Body of pancreas (tissue), 4 donors: ENCODE data around the gene DBNDD2. TPM values are rescaled to one million over a fixed set of nuclear protein-coding genes. Genes with fewer than 3 reads are reported as not detected.

Experiments used
- ATAC-seq: fragments of 150-250 bp; one replicate; pipeline ENCODE4 v1.9.1; 2016
- DNase-seq, 4 donors: peaks; one replicate each; pipeline ENCODE4 v3.0.0-alpha.2; 2019
- H3K27ac ChIP-seq, 4 donors: fragments of 200-600 bp; sonication (generic); 1 replicate in 3 of 4; 2 replicates in 1 of 4; pipeline versions ENCODE4 v1.5.1 to v1.6.1; 2016 to 2019; ENCODE audit warnings: mild to moderate bottlenecking in 1 of 4, mixed read lengths in 1 of 4, moderate library complexity in 1 of 4
- H3K27me3 ChIP-seq, 2 donors: fragments of 200-600 bp; sonication (generic); one replicate each; pipeline ENCODE4 v1.6.0; 2016; ENCODE audit warnings: mild to moderate bottlenecking in 1 of 2
- H3K36me3 ChIP-seq, 2 donors: fragments of 200-600 bp; sonication (generic); replicated peaks in 1 of 2; 2 replicates each; pipeline ENCODE4 v1.5.1; 2016; ENCODE audit warnings: low read depth in 2 of 2; ENCODE audit not compliant: insufficient read depth in 1 of 2
- H3K4me1 ChIP-seq: fragments of 200-600 bp; sonication (generic); one replicate; pipeline ENCODE4 v1.6.0; 2016
- H3K4me3 ChIP-seq, 2 donors: fragments of 200-600 bp; sonication (generic); 1 replicate in 1 of 2; 2 replicates in 1 of 2; pipeline ENCODE4 v1.5.1; 2016 to 2019
- H3K9me3 ChIP-seq, 3 donors: fragments of 200-600 bp; sonication (generic); 1 replicate in 2 of 3; 2 replicates in 1 of 3; pipeline ENCODE4 v1.5.1; 2016
- CTCF ChIP-seq, 7 experiments: fragments of 450-650 bp in 4 of 7; fragments of 200-600 bp in 3 of 7; sonication (generic) in 3 of 7; IDR thresholded peaks; one replicate each; pipeline ENCODE4 v1.5.1; 2016 to 2019; ENCODE audit warnings: antibody characterized with exemption in 7 of 7
- POLR2A ChIP-seq, 3 donors: fragments of 450-650 bp; IDR thresholded peaks; one replicate each; pipeline ENCODE4 v1.6.1; 2016; ENCODE audit warnings: antibody characterized with exemption in 3 of 3, mild to moderate bottlenecking in 2 of 3
- WGBS, 2 donors: methylation state at CpG; one replicate each; pipeline ENCODE4 v1.1.5; 2017; 5-methylcytosine and 5-hydroxymethylcytosine counted together
- intact Hi-C: fragments of 100-400 bp; cut with DNase I; formaldehyde crosslinking; loops from one replicate; pipeline ENCODE4 v1.15.1; 2023
- total RNA-seq, 2 donors: library from RNA; depleted of rRNA; stranded (reverse); fragments of >200 nt; gene quantifications; one replicate each; pipeline ENCODE4 v1.1.0, GENCODE V29; 2016

Gene DBNDD2
- total RNA-seq, 2 donors from 2014 or later: 10.5 to 20.5 TPM

GRCh38 chr20:45440891-45441685, 33.0 kb downstream of the DBNDD2 start:
- WGBS, 2 donors: 59 to 62% methylated on average over 5 of the region's 5 CpGs
- TF ChIP-seq POLR2A (IDR thresholded peaks at IDR 0.05): no peak
- no peak for TF ChIP-seq CTCF (IDR thresholded peaks at IDR 0.05)
- intact Hi-C loops: loop anchor here (5.0 kb wide), 1 partner anchor 124 kb away; no protein-coding TSS in a partner anchor
- H3K27me3 ChIP-seq: no peaks in the 10 kb centered on the region
- H3K36me3 ChIP-seq: no peaks in the 10 kb centered on the region
- H3K9me3 ChIP-seq: no peaks in the 10 kb centered on the region
- H3K4me1 ChIP-seq: peaks cover 7% of the 10 kb centered on the region
- H3K4me3 ChIP-seq: no peak overlapping the region
- ATAC-seq (no peak), DNase-seq (no peak)
- H3K27ac ChIP-seq: no peak overlapping the region

GRCh38 chr20:45441746-45442145, 33.7 kb downstream of the DBNDD2 start:
- Histone ChIP-seq H3K27ac (no peak overlapping the region), H3K4me3 (no peak overlapping the region), H3K4me1 (peaks cover under 1% of the 10 kb centered on the region), H3K27me3 (no peaks in the 10 kb centered on the region), H3K9me3 (no peaks in the 10 kb centered on the region), H3K36me3 (no peaks in the 10 kb centered on the region)
- intact Hi-C loops: loop anchor here (5.0 kb wide), 1 partner anchor 124 kb away; no protein-coding TSS in a partner anchor
- WGBS, 2 donors: 54 to 63% methylated on average over 1 of the region's 1 CpG
- DNase-seq (no peak), ATAC-seq (no peak)
- TF ChIP-seq CTCF (IDR thresholded peaks at IDR 0.05) (no peak), POLR2A (IDR thresholded peaks at IDR 0.05) (no peak)

- no peak for DNase-seq
- no peaks in the 10 kb centered on the region for H3K27me3 ChIP-seq
Observed at GRCh38 chr20:45444050-45444449, 36.0 kb downstream of the DBNDD2 start.

GRCh38 chr20:45445805-45446562, 37.9 kb downstream of the DBNDD2 start:
- TF ChIP-seq CTCF (IDR thresholded peaks at IDR 0.05) (peak in 4 of 7 experiments; percentile 14 to 31 (median 22)), POLR2A (IDR thresholded peaks at IDR 0.05) (no peak)
- Histone ChIP-seq H3K4me3 (no peak overlapping the region), H3K27me3 (no peaks in the 10 kb centered on the region), H3K36me3 (no peaks in the 10 kb centered on the region), H3K27ac (no peak overlapping the region), H3K4me1 (no peaks in the 10 kb centered on the region), H3K9me3 (no peaks in the 10 kb centered on the region)
- 58 to 60% methylated on average over 7 of the region's 7 CpGs for WGBS, 2 donors
- ATAC-seq: no peak
- intact Hi-C loops: no loop called here
- peak in 1 of 4 donors; percentile 23 for DNase-seq

More at GRCh38 chr20:45444050-45444449, 36.0 kb downstream of the DBNDD2 start:
- ATAC-seq: no peak
- intact Hi-C loops: loop anchor here (5.0 kb wide), 1 partner anchor 127 kb away; no protein-coding TSS in a partner anchor
- Histone ChIP-seq H3K4me3 (no peak overlapping the region), H3K9me3 (no peaks in the 10 kb centered on the region), H3K36me3 (no peaks in the 10 kb centered on the region), H3K4me1 (no peaks in the 10 kb centered on the region), H3K27ac (no peak overlapping the region)
- TF ChIP-seq CTCF (IDR thresholded peaks at IDR 0.05) (no peak), POLR2A (IDR thresholded peaks at IDR 0.05) (no peak)
